Stomach (tissue), 4 donors: ENCODE measurements around the gene ZNF598.

Experiments
- CTCF ChIP-seq, 7 experiments: fragments of 450-650 bp in 4 of 7; fragments of 200-600 bp in 3 of 7; sonication (generic) in 3 of 7; IDR thresholded peaks; one replicate each; pipeline ENCODE4 v1.5.1; 2016 to 2019; ENCODE audit warnings: antibody characterized with exemption in 7 of 7, control low read depth in 2 of 7, mild to moderate bottlenecking in 1 of 7
- EP300 ChIP-seq: sonication (generic); formaldehyde crosslinking; IDR thresholded peaks from one replicate; pipeline ENCODE4 v1.6.1; 2017; ENCODE audit warnings: antibody characterized with exemption
- POLR2A ChIP-seq, 4 donors: fragments of 450-650 bp; IDR thresholded peaks; one replicate each; pipeline ENCODE4 v1.6.1; 2016; ENCODE audit warnings: antibody characterized with exemption in 4 of 4, control low read depth in 2 of 4, mild to moderate bottlenecking in 1 of 4, moderate library complexity in 1 of 4

GRCh38 chr16:1963806-1964505 is 45.7 kb downstream of the ZNF598 start:
- no peak for TF ChIP-seq POLR2A (IDR thresholded peaks at IDR 0.05)
- no peak for TF ChIP-seq CTCF (IDR thresholded peaks at IDR 0.05)
- no peak for TF ChIP-seq EP300
